ENCODE data around the gene SPARC.

- TF ChIP-seq CTCF (optimal IDR thresholded peaks at IDR 0.05 in 1 of 3, IDR thresholded peaks at IDR 0.05 in 1 of 3, conservative IDR thresholded peaks at IDR 0.05 in 1 of 3; ENCODE audit: extremely low read depth in 1 of 3, insufficient read depth in 2 of 3, low read length in 3 of 3) = no peak
- no peak for TF ChIP-seq EZH2 (IDR thresholded peaks at IDR 0.05; ENCODE audit: low read length)
Observed at GRCh38 chr5:151700820-151701219, 14.1 kb upstream of the SPARC start.

Data from keratinocyte (primary cell).